Activated CD8-positive, alpha-beta memory T cell treated with anti-CD3 and anti-CD28 coated beads for 1 hour (primary cell): ENCODE measurements around the gene SLC35F4.
"Not testable (repeated sequence)": the region's sequence is repeated elsewhere in the genome, so short reads cannot be mapped to it uniquely, and the experiment has no call there.

Experiments
- DNase-seq, 2 donors: peaks; one replicate each; pipeline ENCODE4 v3.0.0-alpha.2; 2020; ENCODE audit warnings: low read depth in 1 of 2; ENCODE audit errors: extremely low read depth in 1 of 2

SLC35F4 gene

DNA sequence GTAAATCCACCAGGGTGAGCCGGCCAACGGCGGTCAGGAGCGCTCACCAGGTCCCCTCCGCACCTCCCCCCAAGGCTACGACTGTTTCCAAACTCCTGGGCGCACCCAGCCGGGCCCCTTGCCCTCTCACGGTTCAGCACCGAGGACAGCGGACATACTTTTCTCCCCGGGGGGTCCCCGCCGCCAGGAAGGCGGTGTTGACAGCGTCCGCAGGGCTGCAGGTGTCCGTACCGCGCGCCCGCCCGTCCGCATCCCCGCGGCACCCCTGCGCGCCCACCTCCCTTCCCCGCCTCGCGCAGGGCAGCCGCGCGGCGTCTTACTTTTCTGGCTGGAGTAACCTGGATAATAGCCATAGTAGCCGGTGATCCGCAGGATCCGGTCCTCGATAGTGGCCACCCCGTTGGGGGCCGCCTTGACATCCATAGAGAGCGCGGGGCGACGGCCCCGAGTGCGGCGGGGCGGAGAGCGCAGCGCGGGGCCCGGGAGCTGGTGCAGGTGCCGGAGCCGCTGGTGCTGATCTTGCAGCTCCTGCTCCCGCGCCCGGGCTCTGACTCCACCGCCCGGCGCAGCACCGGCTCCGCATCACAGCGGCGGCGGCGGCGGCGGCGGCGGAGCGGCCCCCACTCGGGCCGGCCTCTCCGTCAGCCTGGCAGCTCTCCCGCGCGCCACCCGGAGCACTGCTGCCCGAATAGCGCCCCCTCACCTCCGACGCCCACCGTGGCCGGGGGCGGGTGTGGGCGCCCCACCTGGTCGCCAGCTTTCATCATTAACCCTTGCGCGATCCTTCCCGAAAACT is at the start of gene SLC35F4:
Gene SLC35F4 (minus strand): TSS at position 690 of the 796 bp plus-strand sequence.
- DNase-seq, result no peak

- DNase-seq, result no peak
Observed at GRCh38 chr14:57909626-57910025, 43.7 kb upstream of the SLC35F4 start.

- no peak for DNase-seq
Observed at GRCh38 chr14:57903954-57904353, 38.1 kb upstream of the SLC35F4 start.

- DNase-seq, result no peak
Observed at GRCh38 chr14:57898837-57899572, 33.1 kb upstream of the SLC35F4 start.

GRCh38 chr14:57897144-57897748 is 31.4 kb upstream of the SLC35F4 start:
- no peak for DNase-seq

GRCh38 chr14:57889245-57889644 is 23.4 kb upstream of the SLC35F4 start:
- no peak for DNase-seq

GRCh38 chr14:57884175-57884574 is 18.3 kb upstream of the SLC35F4 start:
- DNase-seq, result no peak

GRCh38 chr14:57883061-57883460 is 17.2 kb upstream of the SLC35F4 start:
- DNase-seq, result no peak

DNA sequence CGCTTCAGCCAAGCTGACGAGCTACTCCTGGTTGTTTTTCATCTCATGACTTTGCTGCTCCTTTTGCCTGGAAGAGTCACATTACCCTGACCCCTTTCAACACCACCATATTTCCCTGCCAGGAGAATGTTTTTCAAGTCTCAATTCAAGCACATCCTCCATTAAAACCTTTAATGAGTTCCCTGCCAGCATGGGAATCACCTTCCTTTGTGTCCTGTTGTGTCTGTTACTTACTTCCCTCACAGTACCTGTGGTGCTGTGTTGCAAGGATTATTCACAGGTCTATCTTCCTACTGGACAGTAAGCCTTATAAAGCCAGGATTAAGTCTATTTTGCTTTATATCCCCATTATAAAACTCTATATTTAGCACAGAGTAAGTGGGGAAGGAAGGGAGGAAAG is 13.6 kb upstream of the SLC35F4 start:
- no peak for DNase-seq

- no peak for DNase-seq
Observed at GRCh38 chr14:57875985-57876384, 10.1 kb upstream of the SLC35F4 start.

DNA sequence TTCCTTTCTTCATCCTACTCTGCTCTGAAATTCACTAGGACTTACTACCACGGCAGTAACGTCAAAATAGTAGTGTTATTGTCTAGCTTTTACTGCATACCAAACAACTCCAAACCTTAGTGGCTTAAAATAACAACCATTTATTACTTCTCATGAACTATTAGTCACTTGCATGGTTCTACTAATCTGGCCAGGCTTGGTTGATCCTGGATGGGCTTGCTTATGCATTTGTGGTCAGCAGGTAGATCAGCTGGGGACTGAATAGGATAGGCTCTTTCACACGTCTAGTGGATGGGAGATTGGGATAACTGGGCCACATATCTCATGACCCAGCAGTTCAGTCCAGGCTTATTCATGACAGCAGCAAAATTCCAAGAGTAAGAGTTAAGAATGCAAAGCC is 9.4 kb upstream of the SLC35F4 start:
- DNase-seq, result no peak

GRCh38 chr14:57871459-57872080 is 5.7 kb upstream of the SLC35F4 start:
- DNase-seq, result no peak

DNA sequence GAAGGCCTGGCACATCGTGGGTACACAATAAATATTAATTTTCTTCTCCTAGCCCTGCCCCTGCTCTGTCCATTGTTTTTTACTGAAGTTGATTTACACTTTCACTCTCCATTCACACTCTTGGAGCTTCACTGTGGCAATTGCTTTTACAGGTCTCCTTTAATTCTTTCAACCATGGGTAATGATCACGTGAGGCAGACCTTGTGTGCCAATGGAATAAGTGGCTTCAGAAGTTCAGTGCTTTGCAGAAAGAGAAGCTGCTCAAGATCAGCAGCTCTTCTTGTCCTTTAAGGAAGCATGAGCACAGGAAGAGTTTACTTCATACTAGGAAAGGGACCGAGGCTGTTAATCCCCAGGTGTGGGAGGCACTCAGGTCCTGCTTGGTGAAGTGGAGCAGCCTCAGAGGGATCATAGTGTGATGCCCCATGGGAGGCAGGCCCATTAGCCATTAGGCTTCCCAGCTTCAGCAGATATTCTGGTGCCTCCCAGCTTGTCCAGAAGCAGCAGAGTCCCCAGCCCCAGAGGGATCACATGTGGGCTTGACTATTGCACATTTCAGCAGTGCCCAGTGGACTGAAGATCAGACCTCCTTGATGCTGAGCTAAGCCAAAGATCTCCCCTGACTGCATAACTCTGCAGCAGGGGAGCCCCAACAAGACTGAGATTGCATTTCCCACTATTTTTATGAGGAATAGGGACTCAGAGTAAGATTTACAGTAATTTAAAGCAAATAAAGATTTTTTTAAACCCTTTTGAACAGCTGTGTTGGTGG is 5.0 kb upstream of the SLC35F4 start:
- no peak for DNase-seq

DNA sequence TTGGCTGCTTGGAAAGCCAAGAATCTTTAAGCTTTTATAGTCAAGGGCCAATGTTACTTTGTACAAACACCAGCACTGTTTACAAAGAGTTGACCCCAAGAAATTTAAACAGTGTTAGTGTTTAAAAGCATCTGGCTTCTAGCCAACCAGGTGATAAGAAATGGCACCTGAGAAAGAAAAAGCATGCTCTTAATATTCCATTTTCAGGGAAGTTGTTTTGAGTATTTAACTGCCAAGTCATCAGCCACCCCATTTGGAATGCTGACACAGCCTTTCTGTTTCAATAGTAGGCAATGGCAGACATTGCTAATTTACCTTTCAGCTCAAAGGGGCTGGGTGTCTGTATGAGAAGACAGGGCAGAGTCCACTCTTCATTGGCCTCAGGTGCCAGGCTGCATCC is 3.7 kb upstream of the SLC35F4 start:
- DNase-seq, result no peak

- no peak for DNase-seq
Observed at GRCh38 chr14:57866199-57866705, 360 bp upstream of the SLC35F4 start.

GRCh38 chr14:57865066-57865402 is 858 bp downstream of the SLC35F4 start:
- DNase-seq, result no peak

DNA sequence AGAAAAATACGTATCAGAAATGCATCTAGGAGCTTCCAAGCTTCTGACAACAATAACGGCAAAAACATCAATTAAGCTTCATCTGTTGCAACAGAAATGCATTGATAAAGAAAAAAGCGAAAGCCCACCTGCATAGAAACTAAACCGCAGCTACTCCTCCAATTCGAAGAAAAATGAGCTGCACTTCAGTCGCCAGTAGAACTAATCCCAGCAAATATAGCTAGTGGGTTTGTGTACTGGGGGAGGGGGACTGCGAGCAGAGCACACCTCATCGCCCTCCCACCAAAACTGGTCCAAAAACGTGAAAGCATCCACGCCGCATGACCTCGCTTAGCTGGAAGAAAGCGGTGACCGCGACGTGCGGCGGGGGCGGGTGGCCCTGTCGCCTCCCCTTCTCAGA is 1.2 kb downstream of the SLC35F4 start:
- no peak for DNase-seq

DNA sequence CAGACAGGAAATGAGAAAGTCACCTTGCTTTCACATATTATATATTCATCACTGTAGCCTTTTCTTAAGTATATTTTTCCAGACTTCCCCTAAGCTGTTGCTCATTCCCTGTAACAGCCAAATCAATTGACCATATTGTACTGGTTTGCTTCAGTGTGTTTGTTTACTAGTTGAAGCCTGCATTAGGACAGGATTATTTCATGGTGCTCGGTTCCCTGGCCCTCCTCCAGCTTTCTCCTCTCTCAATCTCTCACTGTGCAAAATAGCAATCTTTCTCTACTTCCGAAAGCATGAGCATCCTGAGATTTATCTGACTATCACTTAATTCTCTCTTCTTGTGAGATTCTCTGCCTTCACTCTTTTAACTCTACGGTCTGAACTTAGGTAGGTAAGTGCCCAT is 2.4 kb downstream of the SLC35F4 start:
- no peak for DNase-seq

GRCh38 chr14:57855666-57856065 is 10.2 kb downstream of the SLC35F4 start:
- not testable (repeated sequence) for DNase-seq

- no peak for DNase-seq
Observed at GRCh38 chr14:57854571-57854970, 11.3 kb downstream of the SLC35F4 start.

DNA sequence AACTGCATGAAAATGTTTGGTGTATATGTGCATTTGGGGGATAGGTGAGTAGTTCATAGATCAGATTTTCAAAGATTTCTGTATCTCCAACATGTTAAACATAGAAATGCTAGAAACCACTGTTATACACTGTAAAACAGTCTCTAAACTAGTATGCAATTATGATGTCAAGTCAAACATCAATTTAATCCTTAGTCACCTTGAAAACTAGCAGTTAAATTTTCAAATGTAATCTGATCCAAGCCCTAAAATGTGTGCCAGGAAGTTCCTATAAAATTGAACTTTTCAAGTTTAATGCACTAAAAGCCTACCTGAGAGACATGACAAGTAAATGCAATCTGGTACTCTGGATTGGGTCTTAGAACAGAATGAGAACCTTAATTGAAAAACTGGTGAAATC is 14.5 kb downstream of the SLC35F4 start:
- no peak for DNase-seq
